IMR-90 (cell line): ENCODE data around the gene DOCK7. TPM values are rescaled to one million over a fixed set of nuclear protein-coding genes. Genes with fewer than 3 reads are reported as not detected.

ENCODE experiments used
- ATAC-seq: fragments of 200-7000 bp; cut with Tn5 transposase; 2 replicates; pipeline ENCODE4 v1.9.1; 2020; ENCODE audit warnings: low read depth, mild to moderate bottlenecking, moderate library complexity
- BruUV-seq: library from RNA; stranded (reverse); fragments of 400-500 nt; replicated peaks from 2 replicates; lab custom pipeline; 2021; lab: Mats Ljungman, UMichigan
- CTCF ChIA-PET: fragments of 300-600 bp; formaldehyde crosslinking; extraction: SDS; loops from one replicate; lab custom pipeline; 2021; ENCODE audit warnings: antibody characterized with exemption; lab: Yijun Ruan, JAX
- POLR2A ChIA-PET: fragments of 300-600 bp; sonication (Branson Sonifier 250); formaldehyde crosslinking; loops from one replicate; lab custom pipeline; 2022; ENCODE audit warnings: antibody characterized with exemption; ENCODE audit not compliant: unreplicated experiment; lab: Charles Lee
- DNase-seq: peaks from one replicate; pipeline ENCODE4 v3.0.0; 2013
- H2AFZ ChIP-seq: replicated peaks from 2 replicates; pipeline ENCODE3; 2013; ENCODE audit warnings: low read length, mild to moderate bottlenecking; ENCODE audit not compliant: poor library complexity
- H2AK5ac ChIP-seq: 2 replicates; pipeline ENCODE4 v1.6.1; 2013; ENCODE audit warnings: low read depth, low read length, inconsistent platforms
- H2AK9ac ChIP-seq: replicated peaks from 2 replicates; pipeline ENCODE3; 2013; ENCODE audit warnings: mild to moderate bottlenecking, low read depth, low read length, moderate library complexity; ENCODE audit not compliant: poor library complexity
- H2BK120ac ChIP-seq: 2 replicates; pipeline ENCODE4 v1.6.1; 2013; ENCODE audit warnings: low read depth, low read length, inconsistent platforms
- H2BK15ac ChIP-seq: 3 replicates; pipeline ENCODE4 v1.6.1; 2013; ENCODE audit warnings: low read depth, low read length, inconsistent platforms
- H2BK20ac ChIP-seq: 2 replicates; pipeline ENCODE4 v1.6.1; 2013; ENCODE audit warnings: low read depth, mild to moderate bottlenecking, inconsistent platforms, low read length, moderate library complexity
- H2BK5ac ChIP-seq: 2 replicates; pipeline ENCODE4 v1.6.1; 2013; ENCODE audit warnings: mild to moderate bottlenecking, low read depth, low read length, inconsistent platforms; ENCODE audit not compliant: poor library complexity, severe bottlenecking
- H3K14ac ChIP-seq: replicated peaks from 2 replicates; pipeline ENCODE4 v1.6.1; 2013; ENCODE audit warnings: low read depth, low read length, inconsistent platforms
- H3K18ac ChIP-seq: 2 replicates; pipeline ENCODE4 v1.6.1; 2013; ENCODE audit warnings: low read depth, low read length, control low read depth
- H3K23ac ChIP-seq: 2 replicates; pipeline ENCODE4 v1.6.1; 2013; ENCODE audit warnings: low read depth, low read length, inconsistent platforms
- H3K27ac ChIP-seq: 2 replicates; pipeline ENCODE4 v1.5.1; 2013; ENCODE audit warnings: mild to moderate bottlenecking, control low read depth, low read length; ENCODE audit not compliant: insufficient read depth
- H3K27me3 ChIP-seq: 2 replicates; pipeline ENCODE4 v1.6.1; 2013; ENCODE audit warnings: low read length; ENCODE audit not compliant: control insufficient read depth, insufficient read depth
- H3K36me3 ChIP-seq: 2 replicates; pipeline ENCODE4 v1.6.1; 2013; ENCODE audit warnings: low read length, mixed read lengths; ENCODE audit not compliant: control insufficient read depth, insufficient read depth
- H3K4ac ChIP-seq: 2 replicates; pipeline ENCODE4 v1.6.1; 2013; ENCODE audit warnings: low read depth, low read length, inconsistent platforms
- H3K4me1 ChIP-seq: 2 replicates; pipeline ENCODE4 v1.6.1; 2013; ENCODE audit warnings: low read length, mixed read lengths; ENCODE audit not compliant: control insufficient read depth, insufficient read depth
- H3K4me2 ChIP-seq: 2 replicates; pipeline ENCODE4 v1.6.1; 2013; ENCODE audit warnings: low read depth, mild to moderate bottlenecking, control low read depth, low read length, moderate library complexity
- H3K4me3 ChIP-seq: 2 replicates; pipeline ENCODE4 v1.5.1; 2013; ENCODE audit warnings: low read depth, mild to moderate bottlenecking, control low read depth, low read length, moderate library complexity; ENCODE audit not compliant: insufficient read depth
- H3K56ac ChIP-seq: 2 replicates; pipeline ENCODE4 v1.6.1; 2013; ENCODE audit warnings: low read length, inconsistent platforms; ENCODE audit not compliant: insufficient read depth; ENCODE audit errors: extremely low read depth
- H3K79me1 ChIP-seq, 2 experiments: 2 replicates each; pipeline ENCODE4 v1.6.1; 2013; ENCODE audit warnings: low read length in 2 of 2, inconsistent platforms in 1 of 2, low read depth in 1 of 2
- H3K9ac ChIP-seq: 2 replicates; pipeline ENCODE4 v1.6.1; 2013; ENCODE audit warnings: low read depth, low read length, control low read depth
- H3K9me1 ChIP-seq: 2 replicates; pipeline ENCODE4 v1.6.1; 2013; ENCODE audit warnings: low read length, inconsistent platforms; ENCODE audit not compliant: insufficient read depth
- H3K9me3 ChIP-seq: 2 replicates; pipeline ENCODE4 v1.6.1; 2013; ENCODE audit warnings: low read length; ENCODE audit not compliant: control insufficient read depth, insufficient read depth
- H4K20me1 ChIP-seq: 2 replicates; pipeline ENCODE4 v1.6.1; 2013; ENCODE audit warnings: low read length, inconsistent platforms; ENCODE audit not compliant: insufficient read depth
- H4K5ac ChIP-seq: 2 replicates; pipeline ENCODE4 v1.6.1; 2013; ENCODE audit warnings: mild to moderate bottlenecking, low read depth, low read length, control low read depth
- H4K8ac ChIP-seq, 2 experiments: 2 replicates each; pipeline ENCODE4 v1.6.1; 2013; ENCODE audit warnings: low read depth in 2 of 2, low read length in 2 of 2, control low read depth in 1 of 2, inconsistent platforms in 1 of 2
- H4K91ac ChIP-seq: 2 replicates; pipeline ENCODE4 v1.6.1; 2013; ENCODE audit warnings: low read depth, low read length, inconsistent platforms; ENCODE audit not compliant: insufficient read depth
- CHD1 ChIP-seq: IDR thresholded peaks from 2 replicates; pipeline ENCODE4 v1.6.1; 2012; ENCODE audit warnings: low read depth, low read length, improper control_type of control experiment
- NFE2L2 ChIP-seq: fragments of 150-350 bp; IDR thresholded peaks from 2 replicates; pipeline ENCODE4 v1.6.1; 2016; ENCODE audit warnings: low read depth, mild to moderate bottlenecking, low read length
- RCOR1 ChIP-seq: IDR thresholded peaks from 2 replicates; pipeline ENCODE4 v1.6.1; 2012; ENCODE audit warnings: mild to moderate bottlenecking, low read length, improper control_type of control experiment; ENCODE audit not compliant: insufficient replicate concordance
- RFX5 ChIP-seq: IDR thresholded peaks from 2 replicates; pipeline ENCODE4 v1.8.0; 2012; ENCODE audit warnings: low read depth, mild to moderate bottlenecking, low read length, moderate library complexity
- WGBS, 2 experiments: methylation state at CpG; one replicate each; pipeline versions ENCODE4 v1.1.5 to v1.1.7; 2013; ENCODE audit warnings: missing lambda C conversion rate in 2 of 2; ENCODE audit not compliant: insufficient read length in 1 of 2; ENCODE audit errors: extremely low coverage in 2 of 2; 5-methylcytosine and 5-hydroxymethylcytosine counted together
- dilution Hi-C: fragments of 300-500 bp; cut with HindIII; formaldehyde crosslinking; loops from one replicate; pipeline ENCODE4 v1.14.3; 2018; ENCODE audit warnings: low sequenced_read_pairs; ENCODE audit not compliant: unreplicated experiment
- in situ Hi-C: fragments of 300-500 bp; cut with MboI; formaldehyde crosslinking; loops from 3 replicates; pipeline ENCODE4 v1.14.3; 2019; ENCODE audit warnings: low sequenced_read_pairs, inconsistent platforms, mixed read lengths
- intact Hi-C: fragments of 100-400 bp; cut with micrococcal nuclease; formaldehyde crosslinking; loops from 2 replicates; pipeline ENCODE4 v1.10.0; 2022
- polyA plus RNA-seq, 3 experiments: library from polyadenylated mRNA; depleted of rRNA; stranded (reverse); fragments of >200 nt; gene quantifications; 2 replicates each; pipeline ENCODE4 v1.2.3, GENCODE V29; 2012; ENCODE audit warnings: low replicate concordance in 1 of 3
- total RNA-seq: library from RNA; depleted of rRNA; stranded (reverse); fragments of >200 nt; gene quantifications from 2 replicates; pipeline ENCODE4 v1.2.3, GENCODE V29; 2012
- TF ChIP-seq, protein P1 (sequence below): fragments of 150-350 bp; IDR thresholded peaks from 2 replicates; pipeline ENCODE4 v1.6.1; 2016; ENCODE audit warnings: low read depth, mild to moderate bottlenecking, low read length, moderate library complexity, borderline replicate concordance
- TF ChIP-seq, protein P2 (sequence below): conservative IDR thresholded peaks from 2 replicates; pipeline ENCODE4 v1.5.1; 2012; ENCODE audit warnings: mild to moderate bottlenecking, low read depth, low read length, improper control_type of control experiment
- TF ChIP-seq, protein P3 (sequence below): fragments of 150-350 bp; IDR thresholded peaks from 2 replicates; pipeline ENCODE4 v1.6.1; 2017; ENCODE audit warnings: mild to moderate bottlenecking, antibody characterized with exemption, low read length, low read depth

Gene DOCK7
- total and polyA plus RNA-seq, 2 of the 4 experiments (the other 2 are of a cell fraction), result 38.0 to 97.7 TPM

DNA sequence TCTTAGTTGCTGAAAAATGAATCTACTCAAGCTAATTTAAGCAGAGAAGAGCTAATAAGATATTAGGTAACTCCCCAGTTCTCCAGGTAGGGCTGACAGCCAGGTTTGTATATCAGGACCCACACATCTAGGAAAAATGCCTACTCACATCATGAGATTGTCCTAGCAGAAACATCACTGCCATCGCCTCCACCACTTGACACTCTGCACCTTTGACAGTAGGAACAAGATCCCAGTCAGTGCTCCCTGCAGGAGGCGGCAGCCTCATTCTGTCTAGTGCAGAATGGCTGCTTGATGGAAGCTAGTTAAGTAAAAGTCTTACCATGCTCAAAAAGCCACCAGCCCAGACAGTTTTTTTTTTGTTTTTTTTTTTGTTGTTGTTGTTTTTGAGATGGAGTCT lies 282.9 kb downstream of the DOCK7 start:
- dilution Hi-C loops, result no loop called here
- POLR2A ChIA-PET, result no interaction called here
- ATAC-seq (no peak), DNase-seq (no peak)
- no peaks in the 10 kb centered on the region for H4K20me1 ChIP-seq
- no peak overlapping the region for H3K56ac ChIP-seq
- no peaks in the 10 kb centered on the region for H3K79me1 ChIP-seq
- H4K8ac ChIP-seq, result no peak overlapping the region
- H3K4me3 ChIP-seq, result no peak overlapping the region
- no peak overlapping the region for H3K18ac ChIP-seq
- WGBS, 2 experiments, result no CpG with 5 or more reads among the region's 2 CpGs
- BruUV-seq, result no TSS peak
- H2BK5ac ChIP-seq, result no peak overlapping the region
- no peak overlapping the region for H2AK9ac ChIP-seq
- H3K4me1 ChIP-seq, result no peaks in the 10 kb centered on the region
- H2BK15ac ChIP-seq, result no peak overlapping the region
- H3K27me3 ChIP-seq, result peaks cover 4% of the 10 kb centered on the region
- H3K14ac ChIP-seq, result no peak overlapping the region
- CTCF ChIA-PET, result interaction anchor here (0.6 kb wide), 2 partner anchors 323 to 1374 kb away, joined by 3 to 4 read pairs; no protein-coding TSS in a partner anchor
- H2BK20ac ChIP-seq, result no peak overlapping the region
- no peak overlapping the region for H2BK120ac ChIP-seq
- no peak overlapping the region for H4K91ac ChIP-seq
- H4K5ac ChIP-seq, result no peak overlapping the region
- no peaks in the 10 kb centered on the region for H3K9me3 ChIP-seq
- intact Hi-C loops, result no loop called here
- no peak overlapping the region for H3K9ac ChIP-seq
- TF ChIP-seq NFE2L2 (no peak), CHD1 (no peak), RCOR1 (no peak), RFX5 (no peak)
- TF ChIP-seq, protein P1, sequence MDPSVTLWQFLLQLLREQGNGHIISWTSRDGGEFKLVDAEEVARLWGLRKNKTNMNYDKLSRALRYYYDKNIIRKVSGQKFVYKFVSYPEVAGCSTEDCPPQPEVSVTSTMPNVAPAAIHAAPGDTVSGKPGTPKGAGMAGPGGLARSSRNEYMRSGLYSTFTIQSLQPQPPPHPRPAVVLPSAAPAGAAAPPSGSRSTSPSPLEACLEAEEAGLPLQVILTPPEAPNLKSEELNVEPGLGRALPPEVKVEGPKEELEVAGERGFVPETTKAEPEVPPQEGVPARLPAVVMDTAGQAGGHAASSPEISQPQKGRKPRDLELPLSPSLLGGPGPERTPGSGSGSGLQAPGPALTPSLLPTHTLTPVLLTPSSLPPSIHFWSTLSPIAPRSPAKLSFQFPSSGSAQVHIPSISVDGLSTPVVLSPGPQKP, result no peak
- TF ChIP-seq, protein P2, sequence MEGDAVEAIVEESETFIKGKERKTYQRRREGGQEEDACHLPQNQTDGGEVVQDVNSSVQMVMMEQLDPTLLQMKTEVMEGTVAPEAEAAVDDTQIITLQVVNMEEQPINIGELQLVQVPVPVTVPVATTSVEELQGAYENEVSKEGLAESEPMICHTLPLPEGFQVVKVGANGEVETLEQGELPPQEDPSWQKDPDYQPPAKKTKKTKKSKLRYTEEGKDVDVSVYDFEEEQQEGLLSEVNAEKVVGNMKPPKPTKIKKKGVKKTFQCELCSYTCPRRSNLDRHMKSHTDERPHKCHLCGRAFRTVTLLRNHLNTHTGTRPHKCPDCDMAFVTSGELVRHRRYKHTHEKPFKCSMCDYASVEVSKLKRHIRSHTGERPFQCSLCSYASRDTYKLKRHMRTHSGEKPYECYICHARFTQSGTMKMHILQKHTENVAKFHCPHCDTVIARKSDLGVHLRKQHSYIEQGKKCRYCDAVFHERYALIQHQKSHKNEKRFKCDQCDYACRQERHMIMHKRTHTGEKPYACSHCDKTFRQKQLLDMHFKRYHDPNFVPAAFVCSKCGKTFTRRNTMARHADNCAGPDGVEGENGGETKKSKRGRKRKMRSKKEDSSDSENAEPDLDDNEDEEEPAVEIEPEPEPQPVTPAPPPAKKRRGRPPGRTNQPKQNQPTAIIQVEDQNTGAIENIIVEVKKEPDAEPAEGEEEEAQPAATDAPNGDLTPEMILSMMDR, result no peak
- TF ChIP-seq, protein P3, sequence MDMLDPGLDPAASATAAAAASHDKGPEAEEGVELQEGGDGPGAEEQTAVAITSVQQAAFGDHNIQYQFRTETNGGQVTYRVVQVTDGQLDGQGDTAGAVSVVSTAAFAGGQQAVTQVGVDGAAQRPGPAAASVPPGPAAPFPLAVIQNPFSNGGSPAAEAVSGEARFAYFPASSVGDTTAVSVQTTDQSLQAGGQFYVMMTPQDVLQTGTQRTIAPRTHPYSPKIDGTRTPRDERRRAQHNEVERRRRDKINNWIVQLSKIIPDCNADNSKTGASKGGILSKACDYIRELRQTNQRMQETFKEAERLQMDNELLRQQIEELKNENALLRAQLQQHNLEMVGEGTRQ, result no peak
- no peak overlapping the region for H3K23ac ChIP-seq
- H3K27ac ChIP-seq, result no peak overlapping the region
- no peaks in the 10 kb centered on the region for H3K36me3 ChIP-seq
- in situ Hi-C loops, result loop anchor here (5.0 kb wide), 1 partner anchor 228 kb away; no protein-coding TSS in a partner anchor
- no peak overlapping the region for H2AK5ac ChIP-seq
- H2AFZ ChIP-seq, result no peak overlapping the region
- no peak overlapping the region for H3K4ac ChIP-seq
- H3K9me1 ChIP-seq, result no peaks in the 10 kb centered on the region
- H3K4me2 ChIP-seq, result no peak overlapping the region
